ENCODE data around the gene MAP3K12.
"Not testable (repeated sequence)": the region's sequence is repeated elsewhere in the genome, so short reads cannot be mapped to it uniquely, and the experiment has no call there.

MAP3K12 gene

GRCh38 chr12:53499266-53500141 lies at the start of gene MAP3K12:
Gene MAP3K12 (minus strand): TSS chr12:53499458. CDS start chr12:53487391, 12,067 bp downstream.
- no peaks in the 10 kb centered on the region for H3K9me3 Mint-ChIP-seq
- ATAC-seq (ENCODE audit: low read depth) = no peak
- peaks cover 25% of the 10 kb centered on the region for H3K4me1 Mint-ChIP-seq
- peak within 1 kb of the TSS; percentile 95 for H3K27ac Mint-ChIP-seq
- H3K27me3 Mint-ChIP-seq = no peaks in the 10 kb centered on the region
- peak in 1 of 2 donors; percentile 44 for DNase-seq (ENCODE audit: low spot score in 2 of 2)
- peak within 1 kb of the TSS; percentile 91 for H3K4me3 Mint-ChIP-seq
- H3K36me3 Mint-ChIP-seq = no peaks in the 10 kb centered on the region

GRCh38 chr12:53548354-53548753 lies 49.1 kb upstream of the MAP3K12 start:
- ATAC-seq (ENCODE audit: low read depth); H3K27me3 Mint-ChIP-seq; H3K4me3 Mint-ChIP-seq; H3K4me1 Mint-ChIP-seq; DNase-seq (ENCODE audit: low spot score in 2 of 2); H3K9me3 Mint-ChIP-seq: not testable (repeated sequence)
- Mint-ChIP-seq H3K27ac (peak overlapping the region; percentile 53), H3K36me3 (peaks cover 14% of the 10 kb centered on the region)

DNA sequence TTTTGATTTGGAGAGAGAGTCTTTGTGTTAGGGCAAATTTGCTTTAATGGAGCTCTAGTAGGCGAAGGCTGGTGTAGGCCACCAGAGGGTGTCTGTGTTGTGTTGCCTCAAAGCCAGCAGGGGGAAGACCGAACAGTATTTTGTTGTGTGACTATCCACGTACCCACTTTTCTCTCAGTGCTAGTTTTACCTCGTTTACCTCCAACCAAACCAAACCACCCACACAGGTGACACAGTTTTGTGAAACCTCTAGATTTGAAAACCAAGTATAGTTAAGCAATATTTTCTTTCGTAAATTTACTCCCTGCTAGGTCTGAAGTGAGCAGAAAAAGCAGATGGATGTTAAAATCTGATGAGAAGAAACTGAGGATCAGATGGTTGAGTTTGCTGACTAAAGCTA lies 44.3 kb upstream of the MAP3K12 start:
- Mint-ChIP-seq H3K4me1 (no peaks in the 10 kb centered on the region), H3K36me3 (peaks cover 6% of the 10 kb centered on the region), H3K27me3 (no peaks in the 10 kb centered on the region), H3K4me3 (no peak overlapping the region), H3K27ac (no peak overlapping the region), H3K9me3 (no peaks in the 10 kb centered on the region)
- ATAC-seq (ENCODE audit: low read depth) (peak; percentile 96), DNase-seq (ENCODE audit: low spot score in 2 of 2) (peak; percentile 19 to 25)

- Mint-ChIP-seq H3K4me1 (no peaks in the 10 kb centered on the region), H3K4me3 (no peak overlapping the region), H3K9me3 (no peaks in the 10 kb centered on the region), H3K27me3 (no peaks in the 10 kb centered on the region), H3K36me3 (peaks cover 11% of the 10 kb centered on the region), H3K27ac (no peak overlapping the region)
- ATAC-seq (ENCODE audit: low read depth) = no peak
- DNase-seq (ENCODE audit: low spot score in 2 of 2) = no peak
These were observed 40.3 kb upstream of the MAP3K12 start for GRCh38 chr12:53539526-53539925.

DNA sequence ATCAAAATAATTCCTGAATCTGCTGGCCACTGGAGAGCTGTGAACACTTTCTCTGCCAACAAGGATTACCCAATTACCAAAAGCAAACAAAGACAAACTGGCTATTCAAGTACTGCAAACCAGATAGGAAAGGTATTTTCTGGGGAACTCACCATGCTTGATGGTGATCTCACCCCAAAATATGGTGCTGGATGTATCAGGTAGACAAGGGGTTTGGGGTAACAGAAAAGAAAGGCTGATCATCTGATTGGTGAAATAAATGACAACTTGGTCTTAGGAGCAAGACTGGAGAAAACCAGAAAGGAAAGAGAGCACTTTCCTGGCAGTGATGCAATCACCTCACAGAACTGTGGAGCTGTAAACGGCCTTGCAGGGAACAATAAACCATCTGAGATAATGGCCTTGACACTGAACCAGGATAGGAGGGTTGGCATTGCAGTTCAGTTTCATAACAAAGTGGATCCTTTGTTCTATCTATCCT lies 39.0 kb upstream of the MAP3K12 start:
- H3K27me3 Mint-ChIP-seq = no peaks in the 10 kb centered on the region
- peaks cover 18% of the 10 kb centered on the region for H3K36me3 Mint-ChIP-seq
- no peak for ATAC-seq (ENCODE audit: low read depth)

GRCh38 chr12:53536962-53537361 lies 37.7 kb upstream of the MAP3K12 start:
- Mint-ChIP-seq H3K4me3 (no peak overlapping the region), H3K9me3 (no peaks in the 10 kb centered on the region), H3K4me1 (no peaks in the 10 kb centered on the region), H3K36me3 (peaks cover 24% of the 10 kb centered on the region), H3K27ac (no peak overlapping the region), H3K27me3 (no peaks in the 10 kb centered on the region)
- ATAC-seq (ENCODE audit: low read depth) (no peak), DNase-seq (ENCODE audit: low spot score in 2 of 2) (no peak)

More for the DNA sequence above, 39.0 kb upstream of the MAP3K12 start:
- H3K4me1 Mint-ChIP-seq = no peaks in the 10 kb centered on the region
- no peak overlapping the region for H3K4me3 Mint-ChIP-seq
- H3K27ac Mint-ChIP-seq = peak overlapping the region; percentile 72
- no peaks in the 10 kb centered on the region for H3K9me3 Mint-ChIP-seq
- no peak for DNase-seq (ENCODE audit: low spot score in 2 of 2)

DNA sequence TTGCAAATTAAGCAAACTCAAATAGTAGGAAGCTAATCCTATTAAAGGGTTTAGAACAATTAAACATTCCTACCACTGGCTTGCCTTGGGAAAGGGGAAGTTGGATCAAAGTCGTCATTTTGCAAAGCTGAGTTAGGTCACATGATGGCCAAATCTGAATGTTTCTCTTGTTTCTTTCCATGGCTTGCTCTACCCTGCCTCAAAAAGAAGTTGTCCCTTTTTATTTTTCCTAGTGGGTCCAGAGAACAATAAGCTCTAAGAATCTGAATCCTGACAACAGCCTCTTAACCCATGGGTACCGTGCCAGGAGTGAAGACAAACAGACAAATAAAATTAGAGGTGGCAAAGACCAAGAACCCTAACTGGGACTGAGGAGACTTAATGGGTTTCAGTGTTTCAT lies 34.2 kb upstream of the MAP3K12 start:
- ATAC-seq (ENCODE audit: low read depth) (no peak), DNase-seq (ENCODE audit: low spot score in 2 of 2) (no peak)
- Mint-ChIP-seq H3K27ac (no peak overlapping the region), H3K36me3 (peaks cover 27% of the 10 kb centered on the region), H3K9me3 (no peaks in the 10 kb centered on the region), H3K4me3 (no peak overlapping the region), H3K27me3 (no peaks in the 10 kb centered on the region), H3K4me1 (no peaks in the 10 kb centered on the region)

- Mint-ChIP-seq H3K27ac (no peak overlapping the region), H3K36me3 (peaks cover 27% of the 10 kb centered on the region), H3K4me3 (no peak overlapping the region), H3K9me3 (no peaks in the 10 kb centered on the region), H3K27me3 (no peaks in the 10 kb centered on the region), H3K4me1 (no peaks in the 10 kb centered on the region)
- ATAC-seq (ENCODE audit: low read depth) (no peak), DNase-seq (ENCODE audit: low spot score in 2 of 2) (no peak)
These were observed 33.5 kb upstream of the MAP3K12 start for GRCh38 chr12:53532524-53533445.

DNA sequence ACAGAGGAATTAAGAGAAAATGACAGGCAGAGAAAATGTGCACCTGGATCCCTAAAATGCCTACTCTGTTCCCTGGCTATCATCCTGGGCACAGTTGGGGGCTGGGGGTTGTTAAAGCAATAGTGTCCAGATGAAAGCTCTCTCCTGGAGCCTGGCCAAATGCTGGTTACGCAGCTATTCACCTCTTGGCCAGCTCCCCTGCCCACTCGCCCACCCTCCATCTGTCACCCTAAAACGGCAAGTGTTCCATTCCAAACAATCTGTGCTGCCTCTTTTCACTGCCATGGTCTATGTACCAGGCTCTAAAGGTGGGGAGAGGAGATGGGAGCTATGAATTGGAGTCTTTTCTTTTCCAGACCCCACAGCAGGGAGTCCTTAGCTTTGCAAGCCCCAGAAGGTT lies 32.8 kb upstream of the MAP3K12 start:
- Mint-ChIP-seq H3K4me3 (no peak overlapping the region), H3K4me1 (no peaks in the 10 kb centered on the region), H3K27me3 (no peaks in the 10 kb centered on the region), H3K9me3 (no peaks in the 10 kb centered on the region), H3K27ac (no peak overlapping the region), H3K36me3 (peaks cover 27% of the 10 kb centered on the region)
- DNase-seq (ENCODE audit: low spot score in 2 of 2) (no peak), ATAC-seq (ENCODE audit: low read depth) (no peak)

- Mint-ChIP-seq H3K9me3 (no peaks in the 10 kb centered on the region), H3K27ac (no peak overlapping the region), H3K4me3 (no peak overlapping the region), H3K36me3 (peaks cover 29% of the 10 kb centered on the region), H3K27me3 (no peaks in the 10 kb centered on the region), H3K4me1 (no peaks in the 10 kb centered on the region)
- DNase-seq (ENCODE audit: low spot score in 2 of 2) = no peak
- no peak for ATAC-seq (ENCODE audit: low read depth)
These were observed 31.7 kb upstream of the MAP3K12 start for GRCh38 chr12:53530920-53531319.

GRCh38 chr12:53530061-53530460 lies 30.8 kb upstream of the MAP3K12 start:
- H3K4me1 Mint-ChIP-seq = no peaks in the 10 kb centered on the region
- H3K36me3 Mint-ChIP-seq = peaks cover 29% of the 10 kb centered on the region
- DNase-seq (ENCODE audit: low spot score in 2 of 2) (no peak), ATAC-seq (ENCODE audit: low read depth) (no peak)
- H3K9me3 Mint-ChIP-seq = no peaks in the 10 kb centered on the region
- no peak overlapping the region for H3K27ac Mint-ChIP-seq
- H3K27me3 Mint-ChIP-seq = no peaks in the 10 kb centered on the region
- no peak overlapping the region for H3K4me3 Mint-ChIP-seq

DNA sequence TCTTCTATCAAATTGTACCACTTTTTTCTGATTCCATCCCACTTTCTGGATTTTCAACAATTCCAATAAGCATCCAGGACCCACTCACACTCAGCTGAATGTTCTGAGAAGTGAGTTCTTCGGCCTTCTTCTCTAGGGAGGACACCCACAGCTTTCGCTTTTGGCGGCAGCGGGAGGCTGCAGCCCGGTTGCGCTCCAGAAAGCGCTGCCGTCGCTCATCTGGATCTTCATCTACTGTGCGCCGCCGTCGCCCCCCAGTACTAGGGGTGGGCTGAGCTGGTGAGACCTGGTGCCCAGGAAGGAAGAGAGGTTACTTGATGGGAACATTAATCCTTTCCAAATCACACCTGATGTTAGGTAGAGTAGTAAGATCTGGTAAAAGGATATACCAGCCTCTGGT lies 25.2 kb upstream of the MAP3K12 start:
- ATAC-seq (ENCODE audit: low read depth) (no peak), DNase-seq (ENCODE audit: low spot score in 2 of 2) (no peak)
- H3K27ac Mint-ChIP-seq = no peak overlapping the region
- no peaks in the 10 kb centered on the region for H3K4me1 Mint-ChIP-seq
- no peak overlapping the region for H3K4me3 Mint-ChIP-seq
- H3K9me3 Mint-ChIP-seq = no peaks in the 10 kb centered on the region
- H3K36me3 Mint-ChIP-seq = peaks cover 31% of the 10 kb centered on the region
- no peaks in the 10 kb centered on the region for H3K27me3 Mint-ChIP-seq

DNA sequence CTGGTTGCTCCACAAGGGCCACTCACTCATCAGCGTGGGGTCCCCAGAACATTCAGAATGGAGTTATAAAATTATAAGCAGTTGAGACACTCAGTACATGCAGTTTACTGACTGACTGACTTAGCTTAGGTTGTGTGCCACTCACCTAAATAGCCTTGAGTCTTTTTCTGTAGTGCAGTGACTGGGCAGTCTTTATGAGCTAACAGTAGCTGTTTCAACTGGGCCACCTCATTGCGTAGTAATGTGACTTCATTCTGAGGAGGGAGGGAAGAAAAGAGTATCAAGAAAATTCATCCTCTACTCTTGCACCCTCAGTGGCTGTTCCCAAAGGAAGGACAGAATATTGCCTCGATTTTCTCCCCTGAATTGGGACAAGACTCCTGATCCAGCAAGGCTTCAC lies 23.9 kb upstream of the MAP3K12 start:
- Mint-ChIP-seq H3K27me3 (no peaks in the 10 kb centered on the region), H3K4me3 (no peak overlapping the region), H3K27ac (no peak overlapping the region), H3K4me1 (no peaks in the 10 kb centered on the region), H3K9me3 (no peaks in the 10 kb centered on the region), H3K36me3 (peaks cover 28% of the 10 kb centered on the region)
- DNase-seq (ENCODE audit: low spot score in 2 of 2) = no peak
- ATAC-seq (ENCODE audit: low read depth) = no peak

GRCh38 chr12:53518381-53518780 lies 19.1 kb upstream of the MAP3K12 start:
- no peaks in the 10 kb centered on the region for H3K4me1 Mint-ChIP-seq
- H3K9me3 Mint-ChIP-seq = no peaks in the 10 kb centered on the region
- DNase-seq (ENCODE audit: low spot score in 2 of 2) = no peak
- H3K27ac Mint-ChIP-seq = no peak overlapping the region
- peaks cover 35% of the 10 kb centered on the region for H3K36me3 Mint-ChIP-seq
- H3K4me3 Mint-ChIP-seq = no peak overlapping the region
- ATAC-seq (ENCODE audit: low read depth) = no peak
- H3K27me3 Mint-ChIP-seq = no peaks in the 10 kb centered on the region

Measured in memory B cell (primary cell).